NCI-H2196 treated with DMSO at 0.1 percent for 48 hours (cell line): ENCODE results near the gene AADACL4.

ENCODE experiments used
- DNase-seq: peaks from one replicate; lab custom pipeline; 2025; ENCODE audit not compliant: unreplicated experiment; lab: John Stamatoyannopoulos, UW

AADACL4 gene

DNA sequence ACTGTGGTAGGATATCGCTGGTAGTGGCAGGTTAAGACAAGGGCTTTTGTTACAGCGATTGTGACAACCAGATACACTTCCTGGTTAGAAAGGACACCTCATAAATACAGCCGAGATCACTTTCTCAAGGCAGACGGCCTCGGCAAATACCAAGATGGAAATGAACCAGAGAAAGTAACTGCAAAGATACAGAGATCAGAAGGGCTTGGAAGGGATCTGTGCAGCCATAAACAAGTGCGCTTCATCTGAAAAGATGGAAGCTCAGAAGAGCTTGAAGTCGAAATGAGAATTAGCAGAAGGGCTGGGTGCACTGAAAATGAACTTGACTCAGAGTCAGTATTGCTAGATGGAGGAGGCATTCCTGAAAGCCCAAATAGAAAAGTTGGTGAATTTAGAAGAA lies 32.9 kb upstream of the AADACL4 start:
- DNase-seq, result no peak

DNA sequence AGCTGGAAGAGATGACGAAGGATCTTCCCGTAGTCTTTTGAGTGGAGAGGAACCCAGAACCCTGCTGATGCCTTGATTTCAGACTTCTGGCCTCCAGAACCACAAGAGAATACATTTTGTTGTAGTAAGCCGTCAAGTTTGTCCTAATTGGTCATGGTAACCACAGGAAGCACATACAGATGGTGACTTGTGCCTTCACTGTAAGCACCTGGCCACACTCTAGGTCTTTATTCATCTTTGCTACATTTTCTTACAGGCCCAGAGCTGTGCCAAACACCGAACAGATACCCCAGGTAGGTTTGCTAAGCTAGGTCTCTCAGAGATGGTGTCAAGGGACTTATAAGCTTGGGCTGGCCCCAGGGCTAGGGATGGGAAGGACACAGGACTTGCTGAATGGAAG lies 30.7 kb upstream of the AADACL4 start:
- DNase-seq, result no peak

DNA sequence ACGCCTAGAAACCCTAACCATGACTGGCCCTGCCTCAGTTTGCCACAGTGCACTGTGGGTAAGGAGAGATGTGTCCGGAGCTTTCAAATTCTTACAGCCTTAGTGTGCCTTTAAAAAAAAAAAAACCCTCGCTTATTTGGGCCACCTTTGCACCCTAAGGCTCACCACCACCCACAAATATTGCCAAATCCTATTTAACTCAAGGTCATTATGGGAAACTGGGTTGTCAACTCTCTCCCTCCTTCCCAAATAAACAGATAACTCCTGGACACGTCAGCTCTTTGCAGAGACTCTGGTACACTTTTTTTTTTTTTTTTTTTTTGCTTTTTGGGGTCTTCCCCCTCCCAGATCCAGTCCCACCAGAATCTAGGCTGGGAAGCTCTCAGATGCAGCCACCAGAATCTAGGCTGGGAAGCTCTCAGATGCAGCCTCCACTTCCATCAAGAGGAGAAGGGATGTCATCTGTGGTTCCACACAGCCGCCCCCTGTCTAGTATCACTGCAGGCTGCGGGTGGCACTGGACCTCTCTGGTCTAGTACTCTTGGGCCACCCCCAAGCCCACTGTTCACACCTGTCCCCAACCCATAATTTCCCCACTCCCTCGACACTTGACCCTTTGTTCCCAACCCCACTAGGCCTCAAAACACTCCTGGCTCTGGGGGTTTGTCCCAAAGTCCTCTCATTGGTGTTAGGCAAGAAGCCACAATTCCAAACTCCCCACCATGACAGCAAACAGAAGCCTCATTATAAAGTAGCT lies 29.3 kb upstream of the AADACL4 start:
- no peak for DNase-seq

DNA sequence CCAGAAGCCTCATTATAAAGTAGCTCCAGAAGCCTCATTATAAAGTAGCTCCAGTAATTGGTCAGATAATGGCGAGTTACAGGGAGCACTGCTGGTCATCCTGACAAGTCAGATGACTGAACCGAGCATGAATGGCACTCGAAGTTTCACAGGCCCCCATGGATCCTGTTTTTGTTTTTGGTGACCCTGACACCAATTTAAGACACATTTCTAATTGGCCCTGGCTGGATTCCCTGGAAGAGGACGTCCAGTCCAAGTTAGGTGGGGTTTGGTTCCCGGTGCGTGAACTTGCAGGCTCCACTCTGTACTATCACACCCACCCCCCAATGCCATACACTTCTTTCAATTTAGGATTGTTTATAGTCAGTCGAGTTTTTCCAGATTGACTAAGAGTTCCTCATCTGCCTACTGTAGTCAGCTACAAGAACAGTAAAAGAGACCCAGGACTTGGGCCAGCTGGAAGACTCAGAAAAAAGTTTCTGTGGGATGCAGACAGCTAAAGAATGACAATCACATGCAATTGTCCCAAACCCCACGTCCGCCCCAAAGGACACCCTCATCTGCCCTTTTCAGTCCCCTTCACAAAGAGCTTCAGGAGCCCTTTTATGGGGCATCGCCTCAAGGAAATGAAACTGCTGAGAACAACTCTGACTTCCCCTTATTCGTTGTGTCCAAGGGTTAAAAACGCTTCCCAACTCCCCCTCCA lies 28.6 kb upstream of the AADACL4 start:
- no peak for DNase-seq

DNA sequence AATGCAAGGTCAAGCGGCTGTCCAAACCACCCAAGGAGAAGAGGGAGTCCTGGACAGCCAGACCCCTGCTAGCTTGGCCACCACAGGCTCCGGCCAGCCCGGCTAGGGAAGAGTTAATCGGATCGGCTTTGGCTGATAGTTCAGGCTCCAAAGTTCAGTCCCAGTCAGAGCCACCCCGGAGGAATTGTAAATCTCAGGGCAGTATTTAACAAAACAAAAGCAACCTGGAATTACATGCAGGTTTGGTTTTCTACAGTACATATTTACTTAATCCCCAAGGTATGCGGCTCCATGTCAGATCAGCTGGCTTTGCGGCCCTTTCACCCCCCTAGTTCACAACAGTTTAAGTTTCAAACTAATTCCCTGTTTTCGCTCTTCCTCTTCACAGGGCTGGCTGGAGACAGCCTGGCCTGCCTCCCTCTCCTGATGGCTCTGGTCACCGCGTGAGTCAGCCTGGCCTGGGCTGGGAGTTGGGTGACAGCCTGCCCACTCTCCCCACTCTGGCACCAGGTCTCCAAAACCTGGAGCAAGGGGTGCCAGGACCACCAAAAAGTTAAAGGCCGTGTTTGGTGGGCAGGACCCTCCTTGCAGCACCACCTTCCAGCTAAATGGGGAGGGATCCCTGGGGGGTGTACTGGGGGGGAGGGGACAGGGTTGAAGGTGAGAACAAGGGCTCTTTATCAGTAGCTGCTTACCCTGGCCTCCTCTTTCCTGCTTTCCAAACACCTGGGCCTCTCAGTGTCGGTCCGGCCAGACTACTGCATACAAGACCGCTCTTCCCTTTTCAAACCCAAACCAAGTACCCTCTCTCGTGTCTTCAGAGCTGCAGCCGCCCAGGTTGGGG lies 27.8 kb upstream of the AADACL4 start:
- peak; percentile 39 for DNase-seq

DNA sequence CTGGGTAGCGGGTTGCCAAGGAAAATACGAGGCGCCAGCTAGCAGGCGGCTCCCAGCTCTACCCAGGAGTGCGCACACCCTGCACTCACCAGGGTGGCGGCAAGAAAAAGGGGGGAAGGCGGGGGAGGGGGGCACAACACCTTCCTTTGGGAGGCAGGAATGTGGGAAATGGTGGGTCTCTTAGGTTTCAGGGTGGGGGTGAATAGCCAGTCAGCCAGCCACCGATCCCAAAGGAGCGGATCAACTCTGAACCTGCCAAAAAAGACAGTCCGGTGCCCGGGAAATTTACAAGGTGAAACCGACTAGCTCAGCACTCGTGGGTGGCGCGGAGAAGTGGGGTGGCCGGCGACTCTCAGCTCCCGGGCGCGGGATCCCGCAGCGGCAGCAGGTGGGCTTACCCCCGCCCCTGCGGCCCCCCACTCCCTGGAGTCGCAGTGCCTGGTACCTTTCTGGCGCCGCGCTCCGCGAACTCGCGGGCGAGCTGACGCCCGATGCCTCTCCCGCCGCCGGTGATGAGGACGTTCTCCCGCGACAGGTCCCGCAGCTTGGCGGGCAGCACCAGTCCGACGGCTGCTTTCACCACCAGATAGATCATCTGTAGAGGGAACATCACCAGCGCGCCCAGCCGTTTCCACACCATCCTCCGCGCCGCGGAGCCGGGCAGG lies 27.0 kb upstream of the AADACL4 start:
- DNase-seq, result no peak

DNA sequence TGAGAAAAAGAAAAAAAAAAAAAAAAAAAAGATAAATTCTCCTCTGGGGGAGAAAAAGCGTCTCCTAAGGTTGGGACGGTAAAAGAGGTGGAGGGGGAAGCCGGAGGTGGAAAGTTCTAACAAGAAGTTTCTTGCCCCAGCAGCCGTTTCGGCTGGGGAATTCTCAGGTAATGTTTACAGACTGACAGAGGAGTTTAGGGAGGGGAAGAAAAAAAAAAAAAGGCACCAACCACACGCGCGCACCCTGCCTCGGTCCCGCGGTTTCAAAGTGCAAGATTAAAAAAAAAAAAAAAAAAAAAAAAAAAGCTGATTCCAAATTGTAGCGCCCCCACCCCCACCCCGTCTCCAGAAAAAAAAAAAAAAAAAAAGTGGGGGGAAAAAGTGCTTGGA lies 26.4 kb upstream of the AADACL4 start:
- DNase-seq, result no peak

DNA sequence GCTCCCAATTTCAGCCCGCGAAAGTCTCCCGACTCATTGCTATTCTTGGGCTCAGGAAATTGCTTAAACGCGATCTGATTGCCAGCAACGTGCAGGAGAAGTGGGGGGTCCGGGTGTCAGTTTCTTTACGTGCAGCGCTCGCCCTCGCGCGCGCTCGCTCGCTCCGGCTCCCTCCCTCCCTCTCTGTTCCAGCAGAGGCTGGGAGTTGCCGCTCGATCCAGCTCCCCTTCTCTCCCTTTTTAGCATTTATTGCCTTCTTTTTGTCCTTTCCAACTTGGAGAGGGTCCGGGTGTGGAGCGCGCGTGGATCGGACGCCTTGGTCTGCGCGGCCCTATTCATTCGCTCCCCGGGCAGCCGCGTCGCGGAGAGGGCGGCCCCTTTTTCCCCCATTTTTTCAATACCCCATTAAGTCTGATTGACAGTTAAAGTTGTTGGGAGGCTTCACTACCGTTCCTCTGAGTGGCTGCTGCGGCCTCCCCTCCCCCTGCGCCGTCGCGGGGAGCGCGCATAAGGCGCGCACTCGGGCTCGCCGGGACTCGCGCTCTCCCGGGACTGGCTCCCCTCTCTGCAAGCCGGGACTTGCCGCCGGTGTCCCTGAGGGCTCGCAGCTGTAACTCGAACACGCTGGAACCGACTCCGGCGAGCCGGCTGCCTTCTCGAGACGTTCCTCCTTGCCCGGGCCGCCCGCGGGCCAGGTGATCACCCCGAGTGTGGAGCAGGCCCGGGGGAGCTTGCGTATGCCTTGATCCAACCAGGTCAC lies 25.8 kb upstream of the AADACL4 start, which contains the start of gene DHRS3:
Gene DHRS3 (minus strand): TSS at position 310 of the 760 bp plus-strand sequence. CDS start 862 bp downstream, outside the sequence.
- peak; percentile 28 for DNase-seq

DNA sequence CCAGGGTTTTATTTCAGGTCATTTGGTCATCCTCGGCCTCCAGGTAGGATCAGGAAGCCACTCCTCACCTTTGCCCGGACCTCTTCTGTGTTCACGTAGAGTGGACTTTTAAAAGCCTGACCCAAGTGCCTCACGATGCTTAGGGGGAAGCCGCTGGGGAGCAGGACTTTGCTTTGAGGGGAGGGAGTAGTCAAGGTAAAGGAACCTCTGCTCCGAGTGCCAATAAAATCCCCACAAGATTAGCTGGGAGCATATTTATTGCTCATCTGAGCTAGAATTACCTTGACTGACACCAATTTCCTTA lies 25.3 kb upstream of the AADACL4 start:
- DNase-seq, result no peak

DNA sequence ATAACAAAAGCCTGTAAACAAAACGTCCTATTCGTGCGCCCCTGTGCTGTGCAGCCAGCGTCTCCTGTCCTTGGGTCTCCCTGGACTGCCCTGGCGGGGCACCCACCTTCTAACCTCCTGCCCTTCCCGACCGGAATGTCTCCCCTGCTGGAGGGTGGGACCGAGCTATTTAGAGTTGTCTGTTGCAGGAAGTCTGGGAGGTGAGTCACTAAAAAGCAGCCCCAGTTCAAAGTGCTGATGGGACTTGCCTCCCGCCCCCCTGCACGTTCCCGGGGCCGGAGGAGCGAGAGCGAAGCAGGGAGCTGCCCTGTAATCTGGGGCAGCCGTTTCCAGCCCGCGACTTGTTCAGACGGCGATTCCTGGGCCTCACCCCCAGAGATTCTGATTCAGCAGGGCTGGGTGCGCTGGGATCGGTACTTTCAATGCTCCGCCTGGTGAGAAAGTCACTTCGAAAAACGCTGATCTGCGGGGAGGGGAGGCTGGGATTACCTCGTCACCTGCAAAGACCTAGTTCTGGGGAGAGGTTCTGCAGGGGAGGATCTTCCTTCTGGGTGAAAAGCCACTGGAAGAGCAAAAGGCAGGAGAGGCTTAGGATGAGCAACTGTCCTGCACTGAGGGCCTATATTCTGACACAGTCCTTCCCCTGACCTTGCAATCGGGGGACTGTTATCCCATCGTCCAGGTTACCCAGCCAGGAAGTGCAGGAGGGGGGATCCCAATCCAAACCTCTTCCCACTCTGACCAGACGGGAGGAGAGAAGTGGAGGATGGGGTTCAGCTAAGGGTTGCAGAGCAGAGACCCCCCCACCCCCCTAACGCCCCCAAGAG lies 24.7 kb upstream of the AADACL4 start:
- no peak for DNase-seq

DNA sequence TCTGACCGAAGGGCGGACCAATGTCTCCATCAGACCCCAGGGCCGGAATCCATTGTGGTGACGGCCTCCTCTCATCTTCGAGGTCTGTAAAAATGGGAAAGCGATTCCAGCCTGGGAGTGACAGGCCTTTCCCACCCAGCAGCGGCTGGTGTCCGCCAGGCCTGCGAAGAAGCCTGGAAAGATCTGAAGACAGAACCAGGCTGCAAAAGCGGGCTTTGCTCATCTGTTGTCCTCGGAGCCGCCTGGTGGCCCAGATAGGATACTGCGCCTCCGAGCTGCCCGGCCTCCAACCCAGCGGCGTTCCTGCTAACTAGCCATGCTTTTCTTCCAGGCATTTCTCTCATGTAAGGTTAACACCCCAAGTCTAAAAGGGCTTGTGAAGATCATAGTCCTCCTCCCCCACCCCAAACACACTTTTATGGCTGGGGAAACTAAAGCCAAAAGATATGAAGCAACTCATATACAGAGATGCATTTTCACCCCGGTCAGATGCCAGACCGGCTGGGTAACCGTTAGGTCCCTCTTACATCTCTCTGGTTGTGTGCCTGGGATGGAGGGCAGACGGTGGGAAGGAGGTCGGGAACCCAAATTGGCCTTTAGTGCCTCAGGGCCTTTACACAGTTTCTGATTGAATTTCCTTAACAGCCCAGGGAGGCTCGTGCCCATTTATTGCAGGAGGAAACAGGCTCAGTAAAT lies 23.9 kb upstream of the AADACL4 start:
- DNase-seq, result peak; percentile 68

DNA sequence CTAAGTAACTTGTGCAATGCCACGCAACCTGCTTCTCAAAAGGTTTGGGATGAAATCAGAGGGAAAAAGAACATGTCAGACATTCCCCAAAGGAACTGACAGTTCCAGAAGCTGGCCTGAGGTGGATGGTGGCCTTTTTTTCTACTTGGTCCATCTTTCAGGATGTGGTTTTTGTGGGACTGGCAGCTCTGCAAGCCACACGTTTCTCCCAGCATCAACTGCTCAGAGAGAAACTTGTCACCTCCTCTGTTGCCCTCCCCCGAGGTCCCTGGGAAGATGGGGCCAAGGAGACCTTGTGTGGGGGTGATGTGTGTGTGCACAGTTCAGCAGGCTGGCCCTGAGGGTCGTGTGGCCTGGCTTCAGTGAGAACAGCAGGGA lies 23.4 kb upstream of the AADACL4 start:
- DNase-seq, result no peak

DNA sequence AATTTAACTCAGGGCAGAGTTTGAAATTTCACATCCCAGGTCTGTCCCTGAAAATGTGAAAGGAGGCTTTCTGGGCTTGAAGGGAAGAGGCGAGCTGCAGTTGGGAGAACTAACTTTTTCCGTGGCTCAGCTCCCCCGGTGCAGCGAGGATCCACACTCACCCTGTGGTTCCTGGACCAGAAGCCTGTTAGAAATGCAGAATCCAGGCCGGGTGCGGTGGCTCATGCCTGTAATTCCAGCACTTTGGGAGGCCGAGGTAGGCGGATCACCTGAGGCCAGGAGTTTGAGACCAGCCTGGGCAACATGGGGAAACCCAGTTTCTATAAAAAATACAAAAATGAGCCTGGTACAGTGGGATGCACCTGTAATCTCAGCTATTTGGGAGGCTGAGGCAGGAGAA lies 23.0 kb upstream of the AADACL4 start:
- no peak for DNase-seq

DNA sequence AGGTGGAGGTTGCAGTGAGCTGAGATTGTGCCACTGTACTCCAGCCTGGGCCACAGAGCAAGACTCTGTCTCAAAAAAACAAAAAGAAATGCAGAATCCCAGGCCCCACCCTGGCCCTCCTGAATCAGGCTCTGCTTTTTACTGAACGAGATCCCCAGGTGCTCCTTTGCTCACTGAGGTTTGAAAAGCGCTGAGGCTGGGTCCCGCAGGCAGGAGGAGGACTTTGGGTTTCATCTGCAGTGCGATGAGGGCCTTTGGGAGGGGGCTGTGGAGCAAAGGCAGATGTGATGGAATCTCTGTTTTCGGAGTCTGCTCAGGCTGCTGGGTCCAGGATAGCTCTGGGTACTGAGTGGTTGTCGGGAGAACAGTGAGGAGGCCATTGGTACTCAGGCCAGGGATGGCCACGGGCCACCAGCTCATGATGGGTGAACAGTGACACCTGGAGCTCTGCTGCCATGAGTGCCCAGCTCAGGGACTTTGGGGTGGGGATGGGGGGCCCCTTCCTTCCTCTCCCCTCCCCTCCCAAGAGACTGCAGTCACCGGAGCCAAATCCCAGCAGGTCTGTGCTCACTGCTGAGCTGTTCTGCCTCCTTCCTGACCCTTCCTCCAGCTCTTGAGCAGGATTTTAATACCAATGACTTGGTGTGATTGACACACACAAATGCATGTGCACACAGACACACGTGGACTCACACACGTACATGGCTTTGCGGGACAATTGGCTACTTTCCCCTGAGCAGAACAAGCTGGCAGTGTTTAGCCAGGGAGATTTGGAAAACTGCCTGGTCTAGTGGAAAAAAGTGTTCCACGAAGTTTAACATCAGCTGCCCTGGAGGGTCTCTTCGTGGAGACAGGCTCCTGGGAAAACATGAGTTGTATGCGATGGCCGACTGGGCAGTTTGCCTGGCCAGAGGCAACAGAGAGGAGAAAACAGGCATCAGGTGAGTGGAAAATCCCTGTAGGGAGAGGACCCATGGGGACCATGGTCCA lies 22.2 kb upstream of the AADACL4 start:
- no peak for DNase-seq

DNA sequence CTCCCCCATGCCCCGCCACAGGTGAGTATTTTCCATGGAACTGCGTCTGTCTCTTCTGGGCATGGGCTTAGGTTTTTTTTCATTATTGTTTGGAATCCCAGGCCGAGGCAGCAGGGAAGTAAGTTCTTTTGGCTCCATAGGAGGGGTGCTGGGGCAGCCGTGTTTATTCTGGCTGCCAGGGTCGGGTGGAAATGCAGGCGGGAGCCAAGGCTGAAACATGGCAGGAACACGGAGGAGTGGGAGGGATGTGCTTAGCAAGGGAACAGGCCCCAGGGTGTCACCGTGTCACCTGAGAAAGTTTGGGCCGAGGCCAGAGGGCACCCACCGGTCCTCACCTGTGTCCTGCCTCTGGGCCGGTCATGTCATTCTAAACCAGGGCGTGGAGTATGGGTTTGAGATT lies 21.4 kb upstream of the AADACL4 start:
- no peak for DNase-seq

DNA sequence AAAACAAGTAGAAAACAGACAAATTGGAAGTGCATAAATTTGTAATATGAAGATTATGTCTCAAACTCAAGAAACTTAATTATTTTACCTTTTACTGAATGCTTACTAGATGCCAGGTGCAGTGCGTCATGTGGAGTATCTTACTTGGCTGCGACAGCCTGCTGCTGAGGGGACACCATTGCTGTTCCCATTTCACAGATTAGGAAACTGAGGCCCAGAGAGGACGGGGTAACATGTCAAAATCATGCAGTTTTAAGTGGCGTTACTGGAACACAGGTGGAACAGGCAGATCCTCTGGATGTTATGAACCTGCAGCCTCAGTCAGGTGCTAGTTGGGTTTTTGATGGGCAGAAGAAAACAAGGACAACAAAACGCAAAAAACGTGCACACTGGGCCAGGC lies 18.6 kb upstream of the AADACL4 start:
- DNase-seq, result no peak

DNA sequence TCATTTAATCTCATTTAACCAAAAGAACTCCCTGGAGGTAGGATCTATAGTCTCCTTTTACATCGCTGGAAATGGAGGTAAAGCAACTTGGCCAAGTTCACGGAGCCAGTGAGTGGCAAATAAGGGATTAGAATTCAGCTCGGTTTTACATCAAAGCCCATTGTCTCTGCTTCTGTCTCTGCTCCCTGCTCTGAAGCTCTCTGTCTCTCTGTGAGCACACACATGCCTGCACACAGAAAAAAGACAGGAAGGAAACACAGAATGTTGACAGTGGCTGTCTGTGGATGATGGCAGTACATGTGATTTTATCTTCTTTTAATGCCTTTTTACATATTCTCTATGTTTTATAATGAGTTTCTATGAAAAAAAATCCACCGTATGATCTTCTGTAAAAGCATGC lies 17.0 kb upstream of the AADACL4 start:
- no peak for DNase-seq

DNA sequence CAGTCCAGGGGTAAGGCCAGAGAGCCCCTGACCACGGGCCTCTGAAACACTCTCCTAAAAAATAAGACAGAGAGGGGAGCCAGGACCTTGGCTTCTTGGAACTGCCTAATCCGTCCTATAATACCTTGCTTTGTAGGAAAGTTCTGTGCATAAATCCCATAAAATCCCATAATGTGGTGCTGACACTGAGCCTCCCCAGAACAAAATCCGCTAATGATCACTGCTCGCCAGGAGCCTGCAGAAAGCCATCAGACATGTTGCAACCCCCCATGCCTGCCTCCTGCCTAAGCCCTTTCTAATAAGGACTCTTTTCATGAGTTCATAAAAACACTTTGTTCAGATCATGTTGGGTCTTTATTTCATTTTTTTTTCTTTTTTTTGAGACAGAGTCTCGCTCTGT lies 16.6 kb upstream of the AADACL4 start:
- no peak for DNase-seq
